ENCODE results near the gene TMEM9.

TMEM9 gene

DNA sequence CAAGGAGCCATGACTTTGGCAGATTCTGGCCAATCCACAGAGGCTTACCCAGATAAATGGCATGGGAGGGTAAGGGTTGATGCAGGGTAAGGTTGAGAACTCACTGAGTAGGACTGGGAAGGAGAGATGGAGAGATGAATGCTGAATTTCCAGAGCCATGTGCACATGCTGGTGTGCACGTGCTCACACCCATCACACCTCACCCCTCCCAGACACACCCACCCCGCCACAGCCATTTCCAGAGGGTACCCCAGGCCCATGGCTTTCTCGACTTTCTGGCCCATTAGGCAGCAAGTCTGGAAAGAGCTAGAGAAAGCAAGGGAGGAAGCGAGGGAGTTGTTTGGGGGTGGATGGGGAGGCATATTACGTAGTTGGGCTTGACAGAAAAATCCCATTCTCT is 43.7 kb downstream of the TMEM9 start:
- TF ChIP-seq, protein P1, sequence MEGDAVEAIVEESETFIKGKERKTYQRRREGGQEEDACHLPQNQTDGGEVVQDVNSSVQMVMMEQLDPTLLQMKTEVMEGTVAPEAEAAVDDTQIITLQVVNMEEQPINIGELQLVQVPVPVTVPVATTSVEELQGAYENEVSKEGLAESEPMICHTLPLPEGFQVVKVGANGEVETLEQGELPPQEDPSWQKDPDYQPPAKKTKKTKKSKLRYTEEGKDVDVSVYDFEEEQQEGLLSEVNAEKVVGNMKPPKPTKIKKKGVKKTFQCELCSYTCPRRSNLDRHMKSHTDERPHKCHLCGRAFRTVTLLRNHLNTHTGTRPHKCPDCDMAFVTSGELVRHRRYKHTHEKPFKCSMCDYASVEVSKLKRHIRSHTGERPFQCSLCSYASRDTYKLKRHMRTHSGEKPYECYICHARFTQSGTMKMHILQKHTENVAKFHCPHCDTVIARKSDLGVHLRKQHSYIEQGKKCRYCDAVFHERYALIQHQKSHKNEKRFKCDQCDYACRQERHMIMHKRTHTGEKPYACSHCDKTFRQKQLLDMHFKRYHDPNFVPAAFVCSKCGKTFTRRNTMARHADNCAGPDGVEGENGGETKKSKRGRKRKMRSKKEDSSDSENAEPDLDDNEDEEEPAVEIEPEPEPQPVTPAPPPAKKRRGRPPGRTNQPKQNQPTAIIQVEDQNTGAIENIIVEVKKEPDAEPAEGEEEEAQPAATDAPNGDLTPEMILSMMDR (IDR thresholded peaks at IDR 0.05), result no peak
- no peak overlapping the region for H3K27ac ChIP-seq
- DNase-seq (ENCODE audit: low spot score), result no peak

DNA sequence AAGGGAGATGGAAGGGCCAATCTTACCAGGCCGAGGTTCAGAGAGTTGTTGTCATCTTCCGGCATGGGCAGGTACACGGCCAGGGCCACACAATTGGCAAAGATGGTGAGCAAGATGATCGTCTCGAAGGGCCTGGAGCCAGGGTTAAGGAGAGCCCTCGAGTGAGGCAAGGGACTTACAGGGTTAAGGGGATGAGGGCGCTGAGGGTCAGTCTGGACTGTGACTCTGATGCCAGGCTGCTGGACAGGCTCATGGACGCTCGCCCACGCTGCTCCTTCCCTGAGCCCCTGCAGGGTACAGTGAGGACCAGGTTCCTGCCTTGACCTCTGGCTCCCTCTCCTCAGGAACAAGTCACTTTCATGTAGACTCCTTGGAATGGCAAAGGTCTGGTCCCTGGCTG is 44.1 kb downstream of the TMEM9 start:
- H3K4me3 ChIP-seq, result no peak overlapping the region
- TF ChIP-seq, protein P1 (IDR thresholded peaks at IDR 0.05), result no peak
- no peak for DNase-seq (ENCODE audit: low spot score)
- H3K27ac ChIP-seq, result no peak overlapping the region

More for the DNA sequence above, 43.7 kb downstream of the TMEM9 start:
- no peak overlapping the region for H3K4me3 ChIP-seq

DNA sequence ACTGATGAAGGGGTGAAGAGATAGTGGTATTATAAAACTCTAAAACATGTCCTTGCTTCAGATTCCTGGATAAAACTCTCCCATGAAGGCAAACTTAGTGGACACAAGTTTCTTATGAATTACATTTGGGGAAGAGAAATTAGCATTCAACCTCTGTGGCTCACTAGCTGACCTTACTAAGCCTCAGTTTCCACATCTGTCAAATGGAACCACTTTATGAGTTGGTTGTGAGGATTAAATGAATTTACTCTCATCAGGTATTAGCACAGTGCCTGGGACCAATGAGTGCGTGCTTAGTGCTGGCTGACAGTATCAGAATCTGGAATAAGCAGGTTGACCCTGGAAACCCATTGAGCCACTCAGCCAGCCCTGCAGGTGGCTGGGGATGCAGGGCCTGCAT is 44.6 kb downstream of the TMEM9 start:
- no peak for DNase-seq (ENCODE audit: low spot score)
- Histone ChIP-seq H3K4me3 (no peak overlapping the region), H3K27ac (no peak overlapping the region)
- TF ChIP-seq, protein P1 (IDR thresholded peaks at IDR 0.05), result no peak

GRCh38 chr1:201108614-201109013 is 45.7 kb downstream of the TMEM9 start:
- TF ChIP-seq, protein P1 (IDR thresholded peaks at IDR 0.05), result no peak
- no peak for DNase-seq (ENCODE audit: low spot score)
- H3K4me3 ChIP-seq, result no peak overlapping the region
- H3K27ac ChIP-seq, result no peak overlapping the region

DNA sequence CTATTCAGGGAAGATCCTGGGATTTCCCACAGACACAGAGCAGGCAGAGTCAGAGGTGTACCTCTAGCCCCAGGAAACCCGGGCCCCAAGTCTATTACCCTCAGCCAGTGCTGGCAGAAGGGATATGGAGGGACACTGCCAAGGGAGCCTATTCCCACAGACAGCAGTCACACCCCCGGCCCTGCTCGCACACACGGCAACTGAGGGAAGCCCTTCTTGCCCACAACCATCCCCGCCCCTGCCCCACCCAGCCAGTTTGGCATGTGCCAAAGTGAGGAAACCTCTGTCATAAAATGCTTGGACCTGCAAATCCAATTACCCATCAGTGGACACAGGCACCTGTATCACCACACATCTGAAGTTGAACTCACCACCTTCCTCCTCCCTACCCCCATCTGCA is 48.6 kb downstream of the TMEM9 start:
- DNase-seq (ENCODE audit: low spot score), result no peak
- no peak overlapping the region for H3K27ac ChIP-seq

DNA sequence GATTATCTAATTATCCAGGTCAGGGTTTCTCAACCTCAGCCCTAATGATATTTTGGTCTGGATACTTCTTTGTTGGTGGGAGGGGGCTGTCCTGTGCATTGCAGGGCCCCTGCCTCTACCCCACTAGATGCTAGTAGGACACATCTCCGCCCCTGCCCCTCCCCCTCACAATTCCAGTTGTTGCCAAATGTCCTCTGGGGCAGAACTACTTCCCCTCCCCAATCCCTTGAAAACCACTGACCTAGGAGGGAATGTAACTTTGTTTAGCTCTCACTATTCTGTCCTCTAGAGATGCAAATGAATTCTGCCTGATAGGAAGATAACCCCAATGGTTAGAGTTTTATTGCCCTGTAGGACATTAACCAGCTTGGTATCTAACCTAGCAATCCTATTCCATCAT is 50.1 kb downstream of the TMEM9 start:
- Histone ChIP-seq H3K27ac (no peak overlapping the region), H3K4me3 (no peak overlapping the region)
- TF ChIP-seq, protein P1 (IDR thresholded peaks at IDR 0.05), result no peak
- no peak for DNase-seq (ENCODE audit: low spot score)

More for the DNA sequence above, 48.6 kb downstream of the TMEM9 start:
- H3K4me3 ChIP-seq, result no peak overlapping the region
- TF ChIP-seq, protein P1 (IDR thresholded peaks at IDR 0.05), result no peak

DNA sequence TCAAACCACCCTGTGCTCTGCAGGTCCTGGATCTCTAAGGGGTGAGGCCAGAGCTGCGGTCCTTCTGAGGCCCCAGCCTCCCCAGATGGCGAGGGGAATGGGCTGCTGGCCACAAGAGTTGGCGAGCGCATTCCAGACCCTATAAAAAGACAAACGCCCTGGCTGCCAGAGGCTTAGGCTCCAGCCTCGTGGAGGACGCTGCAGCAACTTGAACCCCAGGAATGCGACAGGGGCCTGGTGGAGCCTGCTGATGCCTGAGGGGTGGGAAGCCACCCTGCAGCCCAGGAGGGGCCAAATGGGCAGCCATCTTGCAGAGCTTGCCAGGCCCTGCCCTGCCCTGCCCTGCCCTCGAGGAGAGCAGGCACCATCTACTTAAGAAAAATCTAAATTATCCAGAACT is 50.6 kb downstream of the TMEM9 start:
- DNase-seq (ENCODE audit: low spot score), result no peak
- TF ChIP-seq, protein P1 (IDR thresholded peaks at IDR 0.05), result no peak
- no peak overlapping the region for H3K4me3 ChIP-seq
- no peak overlapping the region for H3K27ac ChIP-seq

All from coronary artery (tissue), 2 donors.